KOPT-K1 (cell line): ENCODE results near the gene ABCD2.
"Not testable (repeated sequence)": the region's sequence is repeated elsewhere in the genome, so short reads cannot be mapped to it uniquely, and the experiment has no call there.

Source experiments
- H3K27ac ChIP-seq: fragments of 200-600 bp; sonication (generic); 2 replicates; pipeline ENCODE4 v1.5.1; 2016; ENCODE audit warnings: antibody characterized with exemption, mild to moderate bottlenecking, low read depth, low read length; ENCODE audit not compliant: poor library complexity, severe bottlenecking
- H3K36me3 ChIP-seq: fragments of 200-600 bp; sonication (generic); 2 replicates; pipeline ENCODE4 v1.5.1; 2017; ENCODE audit warnings: antibody characterized with exemption, mild to moderate bottlenecking, low read length, moderate library complexity; ENCODE audit not compliant: insufficient read depth
- H3K9me3 ChIP-seq: fragments of 200-600 bp; sonication (generic); 2 replicates; pipeline ENCODE4 v1.5.1; 2017; ENCODE audit warnings: antibody characterized with exemption, low read length, mild to moderate bottlenecking; ENCODE audit not compliant: insufficient read depth, poor library complexity, severe bottlenecking

ABCD2 gene

DNA sequence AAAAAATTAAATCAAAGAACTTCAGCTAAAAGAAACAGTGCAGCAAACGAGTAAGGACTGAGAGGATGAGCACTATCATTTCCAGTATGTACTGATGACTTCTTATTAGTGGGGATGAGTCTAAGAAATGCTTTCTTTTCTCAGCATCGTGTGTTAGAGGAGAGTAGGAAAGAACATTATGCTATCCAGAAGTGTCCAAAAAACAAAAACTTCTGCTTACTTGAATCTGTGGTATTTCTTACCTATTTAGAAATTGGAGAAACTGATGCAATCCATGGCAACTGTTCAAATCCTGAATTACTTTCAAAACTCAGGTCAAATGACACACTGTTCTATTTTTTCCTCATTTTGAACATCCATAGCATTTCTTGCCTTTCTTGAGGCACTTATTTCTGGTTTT is 23.7 kb downstream of the ABCD2 start:
- H3K27ac ChIP-seq: no peak overlapping the region
- H3K36me3 ChIP-seq: no peaks in the 10 kb centered on the region

GRCh38 chr12:39592295-39592694 is 27.3 kb downstream of the ABCD2 start:
- H3K36me3 ChIP-seq: no peaks in the 10 kb centered on the region
- H3K27ac ChIP-seq: no peak overlapping the region
- H3K9me3 ChIP-seq: no peaks in the 10 kb centered on the region

More for the DNA sequence above, 23.7 kb downstream of the ABCD2 start:
- H3K9me3 ChIP-seq: no peaks in the 10 kb centered on the region

DNA sequence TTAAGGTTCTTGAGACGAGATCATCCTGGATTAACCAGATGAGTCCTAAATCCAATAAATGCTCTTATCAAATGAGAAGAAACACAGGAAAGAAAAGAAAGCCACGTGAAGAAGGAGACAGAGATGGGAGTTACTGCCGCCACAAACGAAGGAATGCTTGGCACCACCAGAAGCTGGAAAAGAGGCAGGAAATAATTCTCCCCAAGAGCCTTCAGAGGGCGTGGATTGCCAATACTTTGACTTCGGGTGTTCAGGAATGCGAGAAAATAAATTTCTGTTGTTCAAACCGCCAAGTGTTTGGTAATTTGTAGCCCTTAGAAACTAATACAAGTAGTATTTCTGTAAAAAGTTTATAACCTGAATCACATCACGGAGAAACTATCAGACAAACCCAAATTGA is 31.3 kb downstream of the ABCD2 start:
- Histone ChIP-seq H3K9me3 (no peaks in the 10 kb centered on the region), H3K27ac (no peak overlapping the region), H3K36me3 (no peaks in the 10 kb centered on the region)

DNA sequence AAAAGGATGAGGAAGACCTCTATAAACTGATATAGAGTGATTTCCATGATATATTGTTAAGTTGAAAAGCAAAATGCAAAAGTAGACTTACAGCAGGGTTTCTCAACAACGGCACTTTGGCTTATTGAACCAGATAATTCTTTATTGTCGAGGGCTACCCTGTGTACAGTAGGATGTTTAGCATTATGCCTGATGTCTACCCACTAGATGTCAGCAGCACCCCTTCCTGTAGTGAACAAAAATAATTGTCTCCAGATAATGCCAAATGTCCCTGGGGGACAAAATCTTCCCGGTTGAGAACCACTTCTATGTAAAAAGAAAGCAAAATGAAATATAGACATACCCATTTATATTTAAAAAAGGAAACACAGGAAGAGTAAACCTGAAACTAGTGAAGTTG is 32.4 kb downstream of the ABCD2 start:
- Histone ChIP-seq H3K36me3 (no peaks in the 10 kb centered on the region), H3K9me3 (no peaks in the 10 kb centered on the region), H3K27ac (no peak overlapping the region)

- no peaks in the 10 kb centered on the region for H3K9me3 ChIP-seq
- no peaks in the 10 kb centered on the region for H3K36me3 ChIP-seq
- H3K27ac ChIP-seq: no peak overlapping the region
Observed at GRCh38 chr12:39586816-39587215, 32.8 kb downstream of the ABCD2 start.

DNA sequence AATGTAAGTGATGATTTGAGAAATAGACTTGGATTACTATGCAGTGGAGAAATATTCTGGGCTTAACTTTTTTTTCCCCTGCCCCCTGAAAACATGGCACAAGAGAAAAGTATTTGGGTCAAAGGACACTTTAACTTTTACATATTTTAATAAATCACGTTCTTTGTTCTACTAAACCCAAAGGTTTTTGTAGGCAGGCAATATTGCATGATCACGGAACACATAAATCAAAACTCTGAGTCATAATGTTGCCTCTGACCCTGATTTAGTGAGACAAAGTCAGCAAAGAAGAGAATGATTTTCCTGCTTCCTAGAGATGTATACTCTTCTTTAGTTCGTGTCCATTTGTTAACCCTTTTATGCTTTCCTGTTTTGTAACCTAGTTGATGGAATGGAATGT is 38.0 kb downstream of the ABCD2 start:
- H3K36me3 ChIP-seq: no peaks in the 10 kb centered on the region
- no peak overlapping the region for H3K27ac ChIP-seq
- H3K9me3 ChIP-seq: no peaks in the 10 kb centered on the region

- Histone ChIP-seq H3K9me3 (no peaks in the 10 kb centered on the region), H3K27ac (no peak overlapping the region)
Observed at GRCh38 chr12:39575498-39575875, 44.1 kb downstream of the ABCD2 start.

GRCh38 chr12:39574785-39575497 is 44.7 kb downstream of the ABCD2 start:
- Histone ChIP-seq H3K27ac (no peak overlapping the region), H3K36me3 (no peaks in the 10 kb centered on the region), H3K9me3 (no peaks in the 10 kb centered on the region)

More at GRCh38 chr12:39575498-39575875, 44.1 kb downstream of the ABCD2 start:
- no peaks in the 10 kb centered on the region for H3K36me3 ChIP-seq

DNA sequence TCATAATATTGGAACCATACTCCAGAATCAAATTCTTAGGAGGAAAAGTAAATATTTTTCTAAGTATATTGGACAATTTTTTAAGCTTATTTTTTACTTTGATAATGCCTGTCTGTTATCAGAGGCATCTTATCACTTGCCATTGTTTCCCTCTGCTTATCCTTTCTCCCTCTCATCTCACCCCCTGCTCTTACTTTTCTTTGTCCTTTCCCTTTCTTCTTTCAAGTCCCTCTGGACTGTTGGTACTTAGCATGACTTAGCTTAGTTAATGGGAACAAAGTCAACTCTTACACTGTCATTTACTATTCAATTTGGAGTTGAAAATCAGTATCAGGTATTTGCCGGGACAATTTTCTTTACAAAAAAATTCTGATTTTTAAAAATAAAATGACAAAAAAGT is 45.2 kb downstream of the ABCD2 start:
- no peaks in the 10 kb centered on the region for H3K9me3 ChIP-seq
- no peak overlapping the region for H3K27ac ChIP-seq
- H3K36me3 ChIP-seq: no peaks in the 10 kb centered on the region

- Histone ChIP-seq H3K9me3 (no peaks in the 10 kb centered on the region), H3K27ac (no peak overlapping the region), H3K36me3 (no peaks in the 10 kb centered on the region)
Observed at GRCh38 chr12:39573971-39574370, 45.6 kb downstream of the ABCD2 start.

DNA sequence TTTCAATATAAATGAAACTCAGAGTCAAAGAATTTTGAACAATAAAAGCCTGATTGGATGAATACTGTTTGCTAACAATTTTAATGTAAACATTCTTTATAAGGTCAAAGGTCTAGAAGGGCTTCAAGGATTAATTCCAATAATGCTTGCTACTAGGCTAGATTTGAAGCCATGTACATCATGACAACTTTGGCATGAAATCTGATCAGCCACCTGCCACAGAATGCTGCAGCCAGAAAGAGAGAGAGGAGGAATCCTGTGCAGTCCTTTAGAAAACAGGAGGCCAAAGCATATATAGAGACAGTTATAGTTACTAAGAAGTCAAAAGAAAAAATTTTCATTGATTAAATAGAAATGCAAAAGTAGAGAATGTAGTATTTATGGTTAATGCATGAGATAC is 47.1 kb downstream of the ABCD2 start:
- Histone ChIP-seq H3K27ac (no peak overlapping the region), H3K9me3 (no peaks in the 10 kb centered on the region), H3K36me3 (no peaks in the 10 kb centered on the region)

- H3K27ac ChIP-seq: no peak overlapping the region
- no peaks in the 10 kb centered on the region for H3K36me3 ChIP-seq
- H3K9me3 ChIP-seq: no peaks in the 10 kb centered on the region
Observed at GRCh38 chr12:39571351-39571750, 48.3 kb downstream of the ABCD2 start.

- Histone ChIP-seq H3K36me3 (no peaks in the 10 kb centered on the region), H3K9me3 (peaks cover 13% of the 10 kb centered on the region), H3K27ac (no peak overlapping the region)
Observed at GRCh38 chr12:39553476-39553875, 66.1 kb downstream of the ABCD2 start.

- H3K36me3 ChIP-seq, H3K27ac ChIP-seq, H3K9me3 ChIP-seq: not testable (repeated sequence)
Observed at GRCh38 chr12:39544211-39544610, 75.4 kb downstream of the ABCD2 start.

DNA sequence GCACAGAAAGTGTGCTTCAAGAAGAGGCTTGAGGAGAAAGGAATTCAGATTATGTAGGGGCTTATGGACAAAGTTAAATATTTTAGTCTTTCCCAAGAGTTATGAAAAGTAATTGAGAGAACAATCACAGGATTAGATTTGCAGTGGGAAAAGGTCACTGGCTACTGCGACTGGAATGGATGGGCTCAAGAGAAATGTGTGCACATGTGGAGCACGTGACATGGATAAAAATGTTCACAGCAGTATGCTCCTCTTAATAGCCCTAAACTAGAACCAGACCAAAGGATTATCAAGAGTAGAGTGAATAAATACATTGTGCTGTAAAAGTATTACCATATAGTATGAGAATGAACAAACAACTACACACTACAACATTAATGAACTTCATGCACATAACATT is 78.1 kb downstream of the ABCD2 start:
- no peaks in the 10 kb centered on the region for H3K36me3 ChIP-seq
- H3K9me3 ChIP-seq: no peaks in the 10 kb centered on the region
- no peak overlapping the region for H3K27ac ChIP-seq

DNA sequence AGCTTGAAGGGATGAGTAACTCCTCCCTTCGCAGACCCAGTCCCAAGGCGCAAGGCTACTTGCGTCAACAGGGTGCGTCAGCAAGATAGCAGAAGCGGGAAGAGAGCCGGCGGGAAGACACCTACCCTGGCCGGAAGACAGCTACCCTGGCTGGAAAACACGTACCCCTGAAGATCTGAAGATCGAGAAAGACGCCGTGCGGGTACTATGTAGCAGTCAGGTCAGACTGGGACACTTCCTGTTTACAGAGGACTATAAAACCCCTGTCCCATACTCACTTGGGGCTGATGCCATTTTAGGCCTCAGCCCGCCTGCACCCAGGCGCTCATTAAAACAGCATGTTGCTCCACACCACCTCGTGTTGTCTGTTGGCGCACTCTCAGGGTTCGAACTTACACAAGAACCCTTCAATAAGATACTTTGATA is 80.9 kb downstream of the ABCD2 start:
- no peaks in the 10 kb centered on the region for H3K9me3 ChIP-seq
- no peak overlapping the region for H3K27ac ChIP-seq
- no peaks in the 10 kb centered on the region for H3K36me3 ChIP-seq
